Measurements from ENCODE around the gene SLC1A2. TPM values are rescaled to one million over a fixed set of nuclear protein-coding genes. Genes with fewer than 3 reads are reported as not detected.

The SLC1A2 gene
- total RNA-seq, 1 experiment from 2014 or later: 0.50 TPM

GRCh38 chr11:35419830-35420333, 524 bp upstream of the SLC1A2 start (continued):
- TF ChIP-seq USF1 (CRISPR knock-in tag; IDR thresholded peaks at IDR 0.05) (no peak), ZNF263 (CRISPR knock-in tag; IDR thresholded peaks at IDR 0.05; ENCODE audit: low read depth) (no peak), KAT7 (CRISPR knock-in tag; IDR thresholded peaks at IDR 0.05; ENCODE audit: borderline replicate concordance) (no peak), ZBTB21 (CRISPR knock-in tag; IDR thresholded peaks at IDR 0.05; ENCODE audit: borderline replicate concordance) (no peak), E2F5 (CRISPR knock-in tag; IDR thresholded peaks at IDR 0.05) (no peak), ATF1 (CRISPR knock-in tag; IDR thresholded peaks at IDR 0.05) (no peak)

- DNase-seq (ENCODE audit: low spot score) (peak; percentile 60), ATAC-seq (peak; percentile 73)
- H3K36me3 Mint-ChIP-seq: no peaks in the 10 kb centered on the region
- CTCF ChIA-PET: interaction anchor here (0.6 to 2.2 kb wide), 7 partner anchors 25 to 847 kb away, joined by 3 to 6 read pairs (median 3); no protein-coding TSS in a partner anchor
- TF ChIP-seq STAT6 (CRISPR knock-in tag; conservative IDR thresholded peaks at IDR 0.05; ENCODE audit: low read depth): no peak
- TF ChIP-seq CREB1 (CRISPR knock-in tag; IDR thresholded peaks at IDR 0.05): no peak
- no peak for TF ChIP-seq PREB (CRISPR knock-in tag; IDR thresholded peaks at IDR 0.05; ENCODE audit: borderline replicate concordance)
- peak; percentile 56 for TF ChIP-seq PRDM15 (CRISPR knock-in tag; IDR thresholded peaks at IDR 0.05)
- no peak for TF ChIP-seq TP53 (CRISPR knock-in tag; IDR thresholded peaks at IDR 0.05)
- TF ChIP-seq ZNF423 (CRISPR knock-in tag; IDR thresholded peaks at IDR 0.05): peak; percentile 88
- TF ChIP-seq ZNF232 (CRISPR knock-in tag; IDR thresholded peaks at IDR 0.05): 0 out of 2 replicates have a peak, but pooled peaks have one; percentile 23
- H3K4me3 Mint-ChIP-seq: peak overlapping the region; percentile 82
- no peak overlapping the region for H3K27ac Mint-ChIP-seq
- H3K9me3 Mint-ChIP-seq: no peaks in the 10 kb centered on the region
- H3K27me3 Mint-ChIP-seq (ENCODE audit: low read depth): peaks cover 98% of the 10 kb centered on the region
- peaks cover 21% of the 10 kb centered on the region for H3K4me1 Mint-ChIP-seq
- POLR2A ChIA-PET: interaction anchor here (0.6 kb wide), 1 partner anchor 1396 kb away, joined by 3 read pairs; no protein-coding TSS in a partner anchor
Observed at GRCh38 chr11:35418282-35419183, 825 bp downstream of the SLC1A2 start.
